Measurements from ENCODE around the gene GPR42.

GRCh38 chr19:35403116-35403760, 32.4 kb downstream of the GPR42 start:
- TF ChIP-seq CTCF (IDR thresholded peaks at IDR 0.05): no peak
- TF ChIP-seq POLR2A (IDR thresholded peaks at IDR 0.05): no peak

Data from heart left ventricle (tissue), 13 donors.